Measurements from ENCODE around the gene HMCES. TPM values are rescaled to one million over a fixed set of nuclear protein-coding genes. Genes with fewer than 3 reads are reported as not detected.

Gene HMCES
- total and polyA plus RNA-seq, 2 of the 13 experiments (the other 11 are each of a cell fraction or from before 2014, with no cell fraction given) = 16.1 to 37.5 TPM

GRCh38 chr3:129313665-129314385 is 35.2 kb downstream of the HMCES start (continued):
- TF ChIP-seq ZNF512B (CRISPR knock-in tag; IDR thresholded peaks at IDR 0.05; ENCODE audit: borderline replicate concordance) (no peak), ZNF557 (CRISPR knock-in tag; IDR thresholded peaks at IDR 0.05) (no peak), ZNF318 (CRISPR knock-in tag; IDR thresholded peaks at IDR 0.05) (no peak), AFF4 (CRISPR knock-in tag; IDR thresholded peaks at IDR 0.05) (peak; percentile 80; the same call in 1 of the 2 replicates), RFX5 (IDR thresholded peaks at IDR 0.05; ENCODE audit: low read depth, low read length) (no peak), ZNF784 (CRISPR knock-in tag; IDR thresholded peaks at IDR 0.05; ENCODE audit: borderline replicate concordance) (no peak), ZNF441 (CRISPR knock-in tag; IDR thresholded peaks at IDR 0.05; ENCODE audit: borderline replicate concordance) (peak; percentile 50), FOXO1 (CRISPR knock-in tag; IDR thresholded peaks at IDR 0.05) (peak; percentile 23; the same call in 1 of the 2 replicates), ZNF501 (CRISPR knock-in tag; IDR thresholded peaks at IDR 0.05) (no peak), ZNF383 (CRISPR knock-in tag; IDR thresholded peaks at IDR 0.05; ENCODE audit: borderline replicate concordance) (no peak), IRF9 (CRISPR knock-in tag; IDR thresholded peaks at IDR 0.05; ENCODE audit: borderline replicate concordance) (no peak)
